Measurements from ENCODE around the gene ZNF793.

Gene ZNF793

GRCh38 chr19:37506387-37507166, at the start of gene ZNF793:
Gene ZNF793 (plus strand): TSS chr19:37506939. CDS start chr19:37523440, 16,501 bp downstream.
- DNase-seq: no peak
- in situ Hi-C loops (cut with MboI; ENCODE audit: low pct_unique_long_range_greater_than_20kb, low sequenced_read_pairs): no loop called here

GRCh38 chr19:37466277-37466797, 40.4 kb upstream of the ZNF793 start:
- in situ Hi-C loops (cut with MboI; ENCODE audit: low pct_unique_long_range_greater_than_20kb, low sequenced_read_pairs): no loop called here

GRCh38 chr19:37466798-37467607, 39.7 kb upstream of the ZNF793 start, which contains the start of gene ZNF569:
Gene ZNF569 (minus strand): TSS chr19:37467444. CDS start chr19:37444921, 22,523 bp downstream.
- in situ Hi-C loops (cut with MboI; ENCODE audit: low pct_unique_long_range_greater_than_20kb, low sequenced_read_pairs): no loop called here
- peak; percentile 96 for DNase-seq

More at GRCh38 chr19:37466277-37466797, 40.4 kb upstream of the ZNF793 start:
- no peak for DNase-seq

- in situ Hi-C loops (cut with MboI; ENCODE audit: low pct_unique_long_range_greater_than_20kb, low sequenced_read_pairs): no loop called here
- DNase-seq: no peak
Observed at GRCh38 chr19:37467608-37468090, 39.1 kb upstream of the ZNF793 start.

GRCh38 chr19:37468961-37469777, 37.6 kb upstream of the ZNF793 start, which contains the start of gene ZNF570:
Gene ZNF570 (plus strand): TSS chr19:37469356. CDS start chr19:37470355, 999 bp downstream.
- DNase-seq: peak; percentile 89
- in situ Hi-C loops (cut with MboI; ENCODE audit: low pct_unique_long_range_greater_than_20kb, low sequenced_read_pairs): no loop called here

GRCh38 chr19:37470216-37470615, 36.5 kb upstream of the ZNF793 start:
- DNase-seq: no peak
- in situ Hi-C loops (cut with MboI; ENCODE audit: low pct_unique_long_range_greater_than_20kb, low sequenced_read_pairs): no loop called here

GRCh38 chr19:37472165-37472564, 34.6 kb upstream of the ZNF793 start:
- in situ Hi-C loops (cut with MboI; ENCODE audit: low pct_unique_long_range_greater_than_20kb, low sequenced_read_pairs): no loop called here
- DNase-seq: no peak

GRCh38 chr19:37484406-37485168, 22.2 kb upstream of the ZNF793 start:
- in situ Hi-C loops (cut with MboI; ENCODE audit: low pct_unique_long_range_greater_than_20kb, low sequenced_read_pairs): no loop called here
- DNase-seq: peak; percentile 24

- in situ Hi-C loops (cut with MboI; ENCODE audit: low pct_unique_long_range_greater_than_20kb, low sequenced_read_pairs): no loop called here
- no peak for DNase-seq
Observed at GRCh38 chr19:37492213-37492612, 14.5 kb upstream of the ZNF793 start.

GRCh38 chr19:37505958-37506386, 767 bp upstream of the ZNF793 start:
- no peak for DNase-seq
- in situ Hi-C loops (cut with MboI; ENCODE audit: low pct_unique_long_range_greater_than_20kb, low sequenced_read_pairs): no loop called here

GRCh38 chr19:37507167-37507464, 377 bp downstream of the ZNF793 start:
- no peak for DNase-seq
- in situ Hi-C loops (cut with MboI; ENCODE audit: low pct_unique_long_range_greater_than_20kb, low sequenced_read_pairs): no loop called here

GRCh38 chr19:37511186-37511585, 4.4 kb downstream of the ZNF793 start:
- DNase-seq: no peak
- in situ Hi-C loops (cut with MboI; ENCODE audit: low pct_unique_long_range_greater_than_20kb, low sequenced_read_pairs): no loop called here

- no peak for DNase-seq
- in situ Hi-C loops (cut with MboI; ENCODE audit: low pct_unique_long_range_greater_than_20kb, low sequenced_read_pairs): no loop called here
Observed at GRCh38 chr19:37511821-37512220, 5.1 kb downstream of the ZNF793 start.

- DNase-seq: peak; percentile 27
- in situ Hi-C loops (cut with MboI; ENCODE audit: low pct_unique_long_range_greater_than_20kb, low sequenced_read_pairs): no loop called here
Observed at GRCh38 chr19:37513397-37513796, 6.7 kb downstream of the ZNF793 start.

GRCh38 chr19:37519890-37520289, 13.2 kb downstream of the ZNF793 start:
- DNase-seq: no peak

GRCh38 chr19:37537391-37537947, 30.7 kb downstream of the ZNF793 start:
- peak; percentile 9 for DNase-seq
- in situ Hi-C loops (cut with MboI; ENCODE audit: low pct_unique_long_range_greater_than_20kb, low sequenced_read_pairs): no loop called here

More at GRCh38 chr19:37519890-37520289, 13.2 kb downstream of the ZNF793 start:
- in situ Hi-C loops (cut with MboI; ENCODE audit: low pct_unique_long_range_greater_than_20kb, low sequenced_read_pairs): no loop called here

- no peak for DNase-seq
- in situ Hi-C loops (cut with MboI; ENCODE audit: low pct_unique_long_range_greater_than_20kb, low sequenced_read_pairs): no loop called here
Observed at GRCh38 chr19:37551129-37551993, 44.6 kb downstream of the ZNF793 start.

All from KBM-7 (cell line).